PC-3 (cell line): ENCODE data around the gene MMS19. TPM values are rescaled to one million over a fixed set of nuclear protein-coding genes. Genes with fewer than 3 reads are reported as not detected.

ENCODE experiments used
- ATAC-seq: fragments of 200-7000 bp; cut with Tn5 transposase; 2 replicates; pipeline ENCODE4 v1.9.1; 2020; ENCODE audit warnings: mild to moderate bottlenecking, moderate library complexity
- BruUV-seq: library from RNA; stranded (reverse); fragments of 400-500 nt; replicated peaks from 2 replicates; lab custom pipeline; 2021; lab: Mats Ljungman, UMichigan
- CTCF ChIA-PET: fragments of 300-600 bp; sonication (Branson Sonifier 250); formaldehyde crosslinking; loops from one replicate; lab custom pipeline; 2022; ENCODE audit warnings: antibody characterized with exemption; lab: Charles Lee
- POLR2A ChIA-PET: fragments of 300-600 bp; sonication (Branson Sonifier 250); formaldehyde crosslinking; loops from one replicate; lab custom pipeline; 2022; ENCODE audit warnings: antibody characterized with exemption; ENCODE audit not compliant: unreplicated experiment; lab: Charles Lee
- DNase-seq: peaks from one replicate; pipeline ENCODE4 v3.0.0-alpha.2; 2015
- H2AFZ ChIP-seq: fragments of 300-600 bp; sonication (generic); 2 replicates; pipeline ENCODE4 v1.6.0; 2016; ENCODE audit warnings: antibody characterized with exemption, low read length
- H3F3A ChIP-seq: fragments of 300-600 bp; sonication (generic); one replicate; pipeline ENCODE4 v1.6.0; 2017; ENCODE audit warnings: antibody characterized with exemption, low read length, control low read depth, mild to moderate bottlenecking; ENCODE audit not compliant: unreplicated experiment
- H3K27ac ChIP-seq: fragments of 300-600 bp; sonication (generic); 2 replicates; pipeline ENCODE4 v1.5.1; 2016; ENCODE audit warnings: mild to moderate bottlenecking, low read length
- H3K27me3 ChIP-seq: fragments of 300-600 bp; sonication (generic); 2 replicates; pipeline ENCODE4 v1.6.1; 2016; ENCODE audit warnings: low read length, mixed read lengths
- H3K36me3 ChIP-seq: fragments of 300-600 bp; sonication (generic); 2 replicates; pipeline ENCODE4 v1.6.1; 2016; ENCODE audit warnings: low read depth, mixed run types, low read length, mixed read lengths
- H3K4me1 ChIP-seq: fragments of 300-600 bp; sonication (generic); 2 replicates; pipeline ENCODE4 v1.5.1; 2016; ENCODE audit warnings: low read length; ENCODE audit not compliant: insufficient read depth
- H3K4me2 ChIP-seq: fragments of 300-600 bp; sonication (generic); 2 replicates; pipeline ENCODE4 v1.6.0; 2016; ENCODE audit warnings: low read length
- H3K4me3 ChIP-seq: fragments of 300-600 bp; sonication (generic); 2 replicates; pipeline ENCODE4 v1.5.1; 2016; ENCODE audit warnings: mild to moderate bottlenecking, low read length, mixed read lengths
- H3K79me2 ChIP-seq: fragments of 300-600 bp; sonication (generic); 2 replicates; pipeline ENCODE4 v1.6.1; 2017; ENCODE audit warnings: low read length, mixed read lengths
- H3K9ac ChIP-seq: fragments of 300-600 bp; sonication (generic); 2 replicates; pipeline ENCODE4 v1.6.0; 2016; ENCODE audit warnings: mild to moderate bottlenecking, low read length
- H3K9me2 ChIP-seq: fragments of 300-600 bp; sonication (generic); replicated peaks from 2 replicates; pipeline ENCODE4 v1.6.1; 2016; ENCODE audit warnings: mixed run types, low read length, mixed read lengths
- H3K9me3 ChIP-seq: fragments of 300-600 bp; sonication (generic); 2 replicates; pipeline ENCODE4 v1.6.1; 2016; ENCODE audit warnings: low read length, mixed read lengths
- H4K20me1 ChIP-seq: fragments of 300-600 bp; sonication (generic); 2 replicates; pipeline ENCODE4 v1.6.1; 2016; ENCODE audit warnings: low read length, mixed read lengths
- EZH2 ChIP-seq: fragments of 300-600 bp; sonication (generic); IDR thresholded peaks from one replicate; pipeline ENCODE4 v1.6.1; 2017; ENCODE audit warnings: antibody characterized with exemption, mild to moderate bottlenecking, low read length; ENCODE audit not compliant: unreplicated experiment
- EZH2phosphoT487 ChIP-seq: fragments of 300-600 bp; sonication (generic); IDR thresholded peaks from 2 replicates; pipeline ENCODE4 v1.6.1; 2018; ENCODE audit warnings: mild to moderate bottlenecking, antibody characterized with exemption, low read length, borderline replicate concordance
- intact Hi-C: fragments of 100-400 bp; cut with micrococcal nuclease; formaldehyde crosslinking; loops from 2 replicates; pipeline ENCODE4 v1.9.0; 2023
- total RNA-seq: library from RNA; depleted of rRNA; stranded (reverse); fragments of >200 nt; gene quantifications from 2 replicates; pipeline ENCODE4 v1.2.3, GENCODE V29; 2014
- TF ChIP-seq, protein P1 (sequence below): fragments of 300-600 bp; sonication (generic); conservative IDR thresholded peaks from 2 replicates; pipeline ENCODE4 v1.5.1; 2017; ENCODE audit warnings: antibody characterized with exemption, low read depth, mild to moderate bottlenecking, low read length

Gene MMS19
- total RNA-seq, 1 experiment from 2014 or later, result 78.2 TPM

DNA sequence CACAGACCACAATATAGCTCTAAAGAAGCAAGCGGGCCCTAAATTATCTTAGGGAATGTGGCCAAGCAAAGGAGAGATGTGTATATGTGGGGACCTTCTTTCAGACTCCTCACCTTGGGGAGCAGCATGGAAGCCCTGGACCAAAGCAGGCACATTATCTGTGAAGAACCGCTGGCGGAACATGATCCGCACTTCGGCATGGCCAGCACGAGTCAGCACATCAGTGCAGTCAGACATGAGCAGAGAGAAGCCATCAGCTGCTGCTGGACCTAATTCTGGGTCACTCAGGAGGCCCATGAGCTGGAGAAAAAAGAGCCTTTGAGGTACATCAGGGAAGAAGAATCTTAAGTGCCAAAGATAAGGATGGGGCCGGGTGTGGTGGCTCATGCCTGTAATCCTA is 38.3 kb downstream of the MMS19 start:
- Histone ChIP-seq H3K79me2 (no peaks in the 10 kb centered on the region; the same call in 1 of the 2 replicates), H3K27ac (no peak overlapping the region), H2AFZ (no peak overlapping the region), H3K9me3 (no peaks in the 10 kb centered on the region), H3K27me3 (no peaks in the 10 kb centered on the region), H3K36me3 (peaks cover 65% of the 10 kb centered on the region), H3K9me2 (no peaks in the 10 kb centered on the region), H3F3A (peaks cover 6% of the 10 kb centered on the region), H3K4me3 (no peak overlapping the region), H3K9ac (no peak overlapping the region), H4K20me1 (no peaks in the 10 kb centered on the region), H3K4me2 (no peak overlapping the region), H3K4me1 (no peaks in the 10 kb centered on the region)
- POLR2A ChIA-PET, result no interaction called here
- no peak for TF ChIP-seq EZH2
- no peak for TF ChIP-seq EZH2phosphoT487
- TF ChIP-seq, protein P1, sequence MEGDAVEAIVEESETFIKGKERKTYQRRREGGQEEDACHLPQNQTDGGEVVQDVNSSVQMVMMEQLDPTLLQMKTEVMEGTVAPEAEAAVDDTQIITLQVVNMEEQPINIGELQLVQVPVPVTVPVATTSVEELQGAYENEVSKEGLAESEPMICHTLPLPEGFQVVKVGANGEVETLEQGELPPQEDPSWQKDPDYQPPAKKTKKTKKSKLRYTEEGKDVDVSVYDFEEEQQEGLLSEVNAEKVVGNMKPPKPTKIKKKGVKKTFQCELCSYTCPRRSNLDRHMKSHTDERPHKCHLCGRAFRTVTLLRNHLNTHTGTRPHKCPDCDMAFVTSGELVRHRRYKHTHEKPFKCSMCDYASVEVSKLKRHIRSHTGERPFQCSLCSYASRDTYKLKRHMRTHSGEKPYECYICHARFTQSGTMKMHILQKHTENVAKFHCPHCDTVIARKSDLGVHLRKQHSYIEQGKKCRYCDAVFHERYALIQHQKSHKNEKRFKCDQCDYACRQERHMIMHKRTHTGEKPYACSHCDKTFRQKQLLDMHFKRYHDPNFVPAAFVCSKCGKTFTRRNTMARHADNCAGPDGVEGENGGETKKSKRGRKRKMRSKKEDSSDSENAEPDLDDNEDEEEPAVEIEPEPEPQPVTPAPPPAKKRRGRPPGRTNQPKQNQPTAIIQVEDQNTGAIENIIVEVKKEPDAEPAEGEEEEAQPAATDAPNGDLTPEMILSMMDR, result no peak
- BruUV-seq, result no TSS peak
- CTCF ChIA-PET, result interaction anchor here (0.5 kb wide), 1 partner anchor 71 kb away, joined by 3 read pairs; no protein-coding TSS in a partner anchor
- intact Hi-C loops, result loop anchor here (5.0 kb wide), 2 partner anchors 37 to 77 kb away; partner anchors contain the start of genes MMS19 and UBTD1
- DNase-seq (no peak), ATAC-seq (no peak)

DNA sequence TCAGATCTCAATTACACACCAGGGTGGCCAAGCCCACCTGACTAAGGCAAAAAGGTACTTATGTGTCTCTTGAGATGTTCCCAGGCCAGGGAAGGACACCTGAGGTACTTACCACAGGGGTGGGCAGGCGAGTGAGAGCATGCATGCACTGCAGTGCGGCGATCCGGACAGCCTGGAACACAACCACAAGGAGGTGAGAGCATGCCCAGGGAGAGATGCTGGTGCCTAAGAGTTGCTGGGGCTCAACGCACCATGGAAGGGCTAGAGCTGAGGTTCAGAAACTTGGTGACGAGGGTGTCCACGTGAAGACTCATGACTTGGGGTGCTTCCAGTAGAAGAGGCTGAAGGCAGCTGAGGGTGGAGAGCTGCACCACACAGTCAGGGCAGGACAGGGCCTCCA is 39.1 kb downstream of the MMS19 start:
- Histone ChIP-seq H3K9me2 (no peaks in the 10 kb centered on the region), H3K36me3 (peaks cover 60% of the 10 kb centered on the region), H2AFZ (no peak overlapping the region), H3K9ac (no peak overlapping the region), H3K27ac (no peak overlapping the region), H4K20me1 (no peaks in the 10 kb centered on the region), H3K79me2 (no peaks in the 10 kb centered on the region; the same call in 1 of the 2 replicates), H3K4me1 (no peaks in the 10 kb centered on the region), H3K4me2 (no peak overlapping the region), H3K4me3 (no peak overlapping the region), H3K27me3 (no peaks in the 10 kb centered on the region), H3K9me3 (no peaks in the 10 kb centered on the region), H3F3A (peaks cover 3% of the 10 kb centered on the region)
- TF ChIP-seq EZH2, result no peak
- TF ChIP-seq EZH2phosphoT487, result no peak
- TF ChIP-seq, protein P1, result no peak
- intact Hi-C loops, result no loop called here
- no TSS peak for BruUV-seq
- ATAC-seq, result no peak
- CTCF ChIA-PET, result no interaction called here
- POLR2A ChIA-PET, result no interaction called here
- DNase-seq, result no peak

DNA sequence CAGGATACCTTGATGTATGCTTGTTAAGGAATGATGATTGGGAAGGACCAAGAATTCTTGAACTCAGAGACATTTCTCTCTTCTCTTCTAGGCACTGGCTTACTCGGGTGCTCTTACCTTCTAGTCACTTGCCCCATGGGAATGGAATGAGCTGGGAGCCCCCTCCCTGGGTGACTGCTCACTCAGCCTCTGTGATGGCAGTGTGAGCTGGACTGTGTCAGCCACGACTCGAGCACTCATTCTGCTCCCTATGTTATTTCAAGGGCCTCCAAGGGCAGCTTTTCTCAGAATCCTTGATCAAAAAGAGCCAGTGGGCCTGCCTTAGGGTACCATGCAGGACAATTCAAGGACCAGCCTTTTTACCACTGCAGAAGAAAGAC is 41.5 kb downstream of the MMS19 start:
- Histone ChIP-seq H3K36me3 (peaks cover 49% of the 10 kb centered on the region; the same call in 1 of the 2 replicates), H3K27me3 (no peaks in the 10 kb centered on the region), H4K20me1 (no peaks in the 10 kb centered on the region), H2AFZ (no peak overlapping the region), H3K4me2 (no peak overlapping the region), H3K9ac (no peak overlapping the region), H3K9me2 (no peaks in the 10 kb centered on the region), H3F3A (no peaks in the 10 kb centered on the region), H3K79me2 (no peaks in the 10 kb centered on the region; the same call in 1 of the 2 replicates), H3K4me3 (no peak overlapping the region), H3K4me1 (no peaks in the 10 kb centered on the region), H3K9me3 (no peaks in the 10 kb centered on the region), H3K27ac (no peak overlapping the region)
- DNase-seq, result no peak
- TF ChIP-seq, protein P1, result no peak
- TF ChIP-seq EZH2, result no peak
- no peak for TF ChIP-seq EZH2phosphoT487
- ChIA-PET CTCF (no interaction called here), POLR2A (no interaction called here)
- no TSS peak for BruUV-seq
- intact Hi-C loops, result no loop called here
- ATAC-seq, result no peak
